ENCODE measurements around the gene TRAK2.

Gene TRAK2

DNA sequence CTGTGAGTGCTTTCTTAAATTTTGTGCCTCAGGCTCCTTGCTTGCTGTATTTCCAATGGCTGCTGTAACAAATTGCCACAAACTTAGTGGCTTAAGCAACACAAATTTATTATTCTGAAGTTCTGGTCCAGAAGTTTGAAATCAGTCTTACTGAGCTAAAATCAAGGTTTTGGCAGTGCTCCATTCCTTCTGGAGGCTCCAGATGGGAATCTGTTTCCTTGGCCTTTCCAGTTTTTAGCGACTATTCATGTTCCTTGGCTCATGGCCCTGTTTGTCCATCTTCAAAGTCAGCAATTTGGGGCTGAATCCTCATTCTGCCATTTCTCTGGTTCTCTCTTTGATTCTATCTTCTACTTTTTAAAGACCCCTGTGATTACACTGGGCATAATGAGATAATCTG, 32.1 kb upstream of the TRAK2 start:
- DNase-seq (ENCODE audit: low read depth): no peak
- TF ChIP-seq, protein P1, sequence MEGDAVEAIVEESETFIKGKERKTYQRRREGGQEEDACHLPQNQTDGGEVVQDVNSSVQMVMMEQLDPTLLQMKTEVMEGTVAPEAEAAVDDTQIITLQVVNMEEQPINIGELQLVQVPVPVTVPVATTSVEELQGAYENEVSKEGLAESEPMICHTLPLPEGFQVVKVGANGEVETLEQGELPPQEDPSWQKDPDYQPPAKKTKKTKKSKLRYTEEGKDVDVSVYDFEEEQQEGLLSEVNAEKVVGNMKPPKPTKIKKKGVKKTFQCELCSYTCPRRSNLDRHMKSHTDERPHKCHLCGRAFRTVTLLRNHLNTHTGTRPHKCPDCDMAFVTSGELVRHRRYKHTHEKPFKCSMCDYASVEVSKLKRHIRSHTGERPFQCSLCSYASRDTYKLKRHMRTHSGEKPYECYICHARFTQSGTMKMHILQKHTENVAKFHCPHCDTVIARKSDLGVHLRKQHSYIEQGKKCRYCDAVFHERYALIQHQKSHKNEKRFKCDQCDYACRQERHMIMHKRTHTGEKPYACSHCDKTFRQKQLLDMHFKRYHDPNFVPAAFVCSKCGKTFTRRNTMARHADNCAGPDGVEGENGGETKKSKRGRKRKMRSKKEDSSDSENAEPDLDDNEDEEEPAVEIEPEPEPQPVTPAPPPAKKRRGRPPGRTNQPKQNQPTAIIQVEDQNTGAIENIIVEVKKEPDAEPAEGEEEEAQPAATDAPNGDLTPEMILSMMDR (IDR thresholded peaks at IDR 0.05; ENCODE audit: control insufficient read depth, extremely low read depth, insufficient read depth): no peak
- H3K4me3 ChIP-seq (ENCODE audit: low read depth, low read length): no peak overlapping the region

DNA sequence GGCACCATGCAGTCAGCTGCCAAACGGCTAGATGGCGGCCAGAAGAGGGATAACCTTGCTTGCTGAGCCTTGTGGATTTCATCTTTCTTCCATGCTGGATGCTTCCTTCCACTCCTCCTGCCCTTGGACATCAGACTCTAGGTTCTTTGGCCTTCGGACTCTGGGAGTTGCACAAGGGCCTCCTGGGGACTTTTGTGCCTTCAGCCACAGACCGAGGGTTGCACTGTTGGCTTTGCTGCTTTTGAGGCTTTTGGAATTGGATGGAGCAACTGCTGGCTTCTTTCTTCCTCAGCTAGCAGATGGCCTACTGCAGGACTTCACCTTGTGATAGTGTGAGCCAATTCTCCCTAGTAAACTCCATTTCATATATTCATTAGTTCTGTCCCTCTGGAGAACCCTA, 31.3 kb upstream of the TRAK2 start:
- no peak overlapping the region for H3K4me3 ChIP-seq (ENCODE audit: low read depth, low read length)
- TF ChIP-seq, protein P1 (IDR thresholded peaks at IDR 0.05; ENCODE audit: control insufficient read depth, extremely low read depth, insufficient read depth): no peak

DNA sequence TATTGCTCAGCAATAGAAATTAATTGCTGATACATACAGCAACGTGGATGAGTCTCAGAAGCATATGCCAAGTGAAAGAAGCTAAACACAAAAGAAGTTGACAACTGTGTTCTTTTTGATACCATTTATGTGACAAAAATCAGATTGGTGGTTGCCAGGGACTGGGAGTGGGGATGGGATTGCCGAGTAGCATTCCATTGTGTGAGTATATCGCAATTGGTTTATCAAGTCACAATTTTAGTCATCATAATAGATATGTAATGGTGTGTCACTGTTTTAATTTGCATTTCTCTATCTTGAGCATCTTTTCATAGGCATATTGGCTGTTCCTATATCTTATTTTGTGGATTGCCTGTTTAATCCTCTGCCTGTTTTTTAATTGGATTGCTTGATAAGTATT, 21.2 kb upstream of the TRAK2 start:
- no peak overlapping the region for H3K4me3 ChIP-seq (ENCODE audit: low read depth, low read length)
- no peak for DNase-seq (ENCODE audit: low read depth)
- TF ChIP-seq, protein P1 (IDR thresholded peaks at IDR 0.05; ENCODE audit: control insufficient read depth, extremely low read depth, insufficient read depth): no peak

More for the DNA sequence above, 31.3 kb upstream of the TRAK2 start:
- no peak for DNase-seq (ENCODE audit: low read depth)

DNA sequence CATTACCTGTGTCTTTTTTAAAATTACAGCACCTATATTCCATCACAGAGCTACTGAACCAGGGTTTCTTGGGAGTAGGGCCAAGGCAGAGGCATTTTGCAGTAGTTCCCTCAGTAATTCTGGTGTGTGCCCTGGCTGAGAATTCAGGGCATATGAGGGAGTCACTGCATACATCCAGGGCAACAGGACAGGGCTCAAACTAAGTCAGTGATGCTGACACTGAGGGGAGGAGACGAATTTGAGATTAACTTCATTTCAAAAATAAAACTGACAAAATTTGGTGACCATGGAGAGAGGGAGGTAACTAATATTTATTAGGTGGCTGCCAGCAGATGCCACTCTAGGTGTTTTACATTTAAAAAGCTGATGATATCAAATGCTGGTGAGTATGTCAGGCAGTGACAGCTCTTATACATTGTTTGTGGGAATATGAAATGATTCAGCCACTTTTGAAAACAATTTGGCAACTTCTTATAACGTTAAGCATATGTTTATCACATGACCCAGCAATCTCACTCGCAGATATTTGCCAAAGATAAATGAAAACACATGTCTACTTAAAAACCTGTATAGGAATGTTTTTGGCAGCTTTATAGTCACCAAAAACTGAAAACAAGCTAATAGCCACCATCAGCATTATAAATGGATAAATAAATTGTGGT, 20.6 kb upstream of the TRAK2 start:
- DNase-seq (ENCODE audit: low read depth): no peak
- no peak overlapping the region for H3K4me3 ChIP-seq (ENCODE audit: low read depth, low read length)
- TF ChIP-seq, protein P1 (IDR thresholded peaks at IDR 0.05; ENCODE audit: control insufficient read depth, extremely low read depth, insufficient read depth): no peak

DNA sequence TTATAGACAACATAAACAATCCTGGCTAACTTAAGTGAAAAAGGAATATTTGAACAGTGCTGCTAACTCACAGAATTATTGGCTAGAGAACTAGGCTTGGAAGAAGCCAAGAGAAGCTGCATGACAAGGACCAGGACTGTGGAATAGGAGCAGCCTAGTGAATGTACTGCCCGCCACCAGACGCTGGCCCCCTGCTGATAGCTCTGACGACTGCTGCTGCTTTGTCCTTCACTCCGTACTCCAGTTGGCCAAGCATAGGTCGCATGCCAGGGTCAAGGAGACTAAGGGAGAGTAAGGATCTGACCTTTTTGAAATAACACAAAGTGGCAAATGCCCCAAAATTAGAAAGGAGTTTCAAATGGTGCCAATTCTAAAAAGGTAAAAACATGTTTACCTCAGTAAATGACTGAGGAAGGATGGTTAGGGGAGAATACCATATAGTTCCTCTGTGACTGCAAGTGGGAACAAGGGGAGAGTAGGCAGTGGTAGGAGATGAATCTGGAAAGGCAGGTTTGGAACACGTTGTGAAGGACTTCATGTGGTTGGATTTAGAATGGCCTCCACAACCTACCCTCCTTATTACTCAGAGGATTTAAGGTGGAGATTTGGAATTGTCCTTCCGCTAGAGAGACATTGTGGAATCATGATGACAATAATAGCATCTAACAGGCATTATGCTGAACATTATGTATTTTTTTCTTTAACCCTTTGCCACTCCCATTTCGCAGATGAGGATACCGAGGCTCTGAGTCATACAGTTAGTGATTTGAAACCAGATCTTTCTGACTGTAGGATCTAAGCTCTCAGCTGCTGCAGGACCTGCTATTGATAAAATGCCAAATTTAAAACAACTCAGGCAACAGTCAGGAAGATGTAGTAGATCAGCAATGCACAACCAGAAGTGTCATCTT, 19.8 kb upstream of the TRAK2 start:
- TF ChIP-seq, protein P1 (IDR thresholded peaks at IDR 0.05; ENCODE audit: control insufficient read depth, extremely low read depth, insufficient read depth): no peak
- H3K4me3 ChIP-seq (ENCODE audit: low read depth, low read length): no peak overlapping the region
- no peak for DNase-seq (ENCODE audit: low read depth)

DNA sequence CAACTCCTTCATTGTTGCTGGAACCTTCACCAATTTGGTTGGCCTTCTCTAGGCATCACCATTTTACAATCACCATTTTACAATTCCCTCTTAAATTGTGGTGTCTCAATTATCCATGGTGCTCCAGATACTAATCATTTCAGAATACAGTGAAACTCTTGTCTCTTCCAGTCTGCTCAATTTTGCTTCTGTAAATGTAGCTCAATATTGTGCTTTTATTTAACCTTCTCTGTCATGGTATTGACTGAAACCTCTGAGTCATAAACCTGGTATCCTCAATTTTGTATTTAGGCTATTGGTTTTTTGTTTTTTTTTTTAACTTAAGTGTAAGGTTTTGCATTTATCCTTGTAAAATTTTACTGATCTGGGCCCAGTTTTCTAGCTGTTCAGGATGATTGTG, 16.4 kb upstream of the TRAK2 start:
- TF ChIP-seq, protein P1 (IDR thresholded peaks at IDR 0.05; ENCODE audit: control insufficient read depth, extremely low read depth, insufficient read depth): no peak
- no peak overlapping the region for H3K4me3 ChIP-seq (ENCODE audit: low read depth, low read length)
- DNase-seq (ENCODE audit: low read depth): no peak
